ENCODE results near the gene MPZ. TPM values are rescaled to one million over a fixed set of nuclear protein-coding genes. Genes with fewer than 3 reads are reported as not detected.
"Not testable (repeated sequence)": the region's sequence is repeated elsewhere in the genome, so short reads cannot be mapped to it uniquely, and the experiment has no call there.

Gene MPZ
- total RNA-seq = 4.4 TPM
- long read RNA-seq, partial matches to known transcripts = 0 of 1 reads
- long read RNA-seq, other reads (novel, unspliced or antisense) = 1 of 1 reads

DNA sequence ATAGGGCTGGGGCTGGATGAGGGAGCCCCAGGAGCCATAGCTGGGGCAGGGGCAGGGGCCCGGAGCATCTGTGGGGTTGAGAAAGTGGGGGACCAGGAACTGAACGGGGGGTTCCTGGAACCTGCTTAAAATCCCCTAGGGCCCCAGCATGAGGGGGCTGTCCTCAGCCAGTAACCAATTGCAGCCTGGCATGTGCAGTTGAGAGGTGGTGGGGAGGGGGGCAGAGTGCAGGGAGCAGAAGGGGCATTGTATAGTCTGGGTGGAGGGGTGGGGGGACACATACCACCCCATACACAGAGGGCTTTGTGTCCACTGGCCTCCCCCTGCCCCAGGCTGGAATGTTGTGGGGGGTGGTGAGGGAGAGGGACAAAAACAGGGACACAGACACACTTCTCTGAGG is at the start of gene MPZ:
MPZ (minus strand) TSS at position 101 of the 400 bp plus-strand sequence; CDS start at position 38, 63 bp downstream.
- DNase-seq (ENCODE audit: missing footprints) = no peak
- intact Hi-C loops (cut with DNase I) = loop anchor here (5.0 kb wide), 1 partner anchor 77 kb away; no protein-coding TSS in a partner anchor
- ATAC-seq = no peak

DNA sequence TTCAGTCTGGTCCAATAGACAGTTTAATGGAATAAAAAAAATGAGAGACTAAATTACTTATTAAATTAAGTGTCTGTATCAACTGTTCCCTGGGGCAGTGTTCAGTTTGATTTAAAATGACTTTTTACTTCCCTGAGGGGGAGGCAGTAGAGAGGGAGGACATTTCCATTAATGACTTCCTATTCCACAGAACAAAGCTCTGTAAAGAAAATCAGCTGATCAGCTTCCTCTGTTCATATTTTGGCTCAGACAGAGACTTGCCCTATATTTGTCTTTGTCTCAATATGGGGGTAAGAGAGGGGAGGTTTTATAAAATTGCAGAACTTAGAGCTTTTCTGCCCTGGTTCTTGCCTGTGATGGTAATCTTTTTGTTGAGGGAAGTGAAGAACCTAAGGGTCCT is 49.5 kb upstream of the MPZ start:
- intact Hi-C loops (cut with DNase I) = no loop called here
- ATAC-seq = peak; percentile 59
- DNase-seq (ENCODE audit: missing footprints) = no peak

DNA sequence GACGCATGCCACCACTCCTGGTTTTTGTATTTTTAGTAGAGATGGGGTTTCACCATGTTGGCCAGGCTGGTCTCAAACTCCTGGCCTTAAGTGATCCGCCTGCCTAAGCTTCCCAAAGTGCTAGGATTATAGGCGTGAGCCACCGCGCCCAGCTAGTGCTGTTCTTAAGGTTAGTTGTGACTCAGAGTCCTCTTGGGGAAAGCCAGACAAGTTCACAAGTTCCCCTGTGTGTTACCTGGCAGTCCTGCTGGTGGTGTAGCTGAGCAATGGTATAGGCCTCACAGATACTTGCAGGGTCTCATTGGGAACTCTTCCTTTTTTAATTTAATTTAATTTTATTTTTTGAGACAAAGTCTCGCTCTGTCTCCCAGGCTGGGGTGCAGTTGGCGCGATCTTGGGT is 47.3 kb upstream of the MPZ start:
- DNase-seq (ENCODE audit: missing footprints) (no peak), ATAC-seq (no peak)
- intact Hi-C loops (cut with DNase I) = no loop called here

DNA sequence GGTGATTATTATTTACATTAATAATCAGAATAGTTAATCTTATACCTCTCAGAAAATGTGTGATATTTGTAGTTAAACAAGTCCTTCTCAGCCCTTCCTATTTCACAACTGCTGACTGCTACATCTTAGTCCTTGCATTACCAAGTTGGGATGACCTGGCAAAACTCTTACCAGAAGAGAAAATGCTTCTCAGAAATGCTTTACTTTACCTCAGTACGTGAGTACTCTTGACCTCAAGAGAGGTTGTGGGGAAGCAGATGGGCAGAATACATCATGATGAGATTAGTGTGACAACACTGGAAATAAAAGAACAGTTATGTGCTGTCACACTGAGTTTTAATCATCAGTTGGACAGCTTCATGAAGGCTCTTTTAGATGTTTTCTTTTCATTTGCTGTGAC is 41.7 kb upstream of the MPZ start:
- intact Hi-C loops (cut with DNase I) = no loop called here
- no peak for DNase-seq (ENCODE audit: missing footprints)
- no peak for ATAC-seq

DNA sequence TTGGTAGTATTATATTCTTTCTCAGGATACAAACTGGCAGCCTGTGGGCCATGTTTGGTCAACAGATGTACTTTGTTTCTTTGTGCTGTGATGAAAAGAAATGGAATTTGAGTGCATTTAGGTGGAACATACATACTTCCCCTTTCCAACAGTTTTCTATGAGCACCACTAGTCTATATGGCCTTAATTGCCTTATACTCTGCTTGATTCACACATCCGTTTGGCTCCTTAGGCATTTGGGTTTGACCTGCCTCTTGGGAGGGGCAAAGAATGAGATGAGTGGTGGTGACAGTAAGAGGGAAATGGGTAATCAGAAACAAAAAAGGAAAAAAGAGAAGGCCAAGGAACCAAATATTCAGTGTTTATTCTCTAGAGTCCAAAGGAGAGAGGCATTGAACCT is 40.9 kb upstream of the MPZ start:
- no peak for DNase-seq (ENCODE audit: missing footprints)
- no peak for ATAC-seq
- intact Hi-C loops (cut with DNase I) = no loop called here

DNA sequence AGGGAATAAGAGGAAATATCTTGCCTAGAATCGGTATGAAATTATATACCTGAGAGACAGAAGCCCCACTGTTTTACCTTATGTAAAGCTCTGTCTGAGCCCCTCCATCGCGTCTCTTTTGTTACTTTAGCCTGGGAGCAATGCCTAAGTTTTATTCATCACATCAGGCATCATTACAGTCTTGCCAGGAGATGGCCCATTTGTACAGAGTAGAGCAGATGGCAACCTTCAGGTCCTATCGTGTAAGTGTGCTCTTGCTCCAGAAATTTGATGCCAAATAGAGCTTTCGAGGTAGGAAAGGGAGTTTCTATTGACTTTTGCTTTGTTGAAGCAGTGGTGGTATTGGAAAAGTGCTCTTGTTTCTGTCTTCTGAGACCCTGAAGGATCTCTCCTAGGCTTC is 33.1 kb upstream of the MPZ start:
- ATAC-seq (no peak), DNase-seq (ENCODE audit: missing footprints) (no peak)
- intact Hi-C loops (cut with DNase I) = no loop called here

DNA sequence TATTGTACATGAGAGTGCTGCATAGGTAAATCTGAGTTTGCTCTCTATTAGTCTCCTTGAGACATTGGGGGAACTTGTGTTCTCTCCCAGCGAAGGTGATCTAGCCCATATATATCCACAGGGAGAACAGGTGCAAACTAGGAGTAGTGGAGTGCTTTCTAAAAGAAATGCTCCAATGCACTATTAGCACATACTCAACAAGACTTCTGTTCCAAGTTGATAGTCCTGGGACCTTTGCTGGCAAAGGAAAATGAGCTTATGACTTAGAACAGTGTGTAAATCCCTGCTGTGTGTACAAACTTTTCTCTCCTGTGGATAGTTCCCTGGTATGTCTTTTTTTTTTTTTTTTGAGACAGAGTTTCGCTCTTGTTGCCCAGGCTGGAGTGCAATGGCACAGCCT is 32.4 kb upstream of the MPZ start:
- intact Hi-C loops (cut with DNase I) = no loop called here
- DNase-seq (ENCODE audit: missing footprints) (no peak), ATAC-seq (no peak)

DNA sequence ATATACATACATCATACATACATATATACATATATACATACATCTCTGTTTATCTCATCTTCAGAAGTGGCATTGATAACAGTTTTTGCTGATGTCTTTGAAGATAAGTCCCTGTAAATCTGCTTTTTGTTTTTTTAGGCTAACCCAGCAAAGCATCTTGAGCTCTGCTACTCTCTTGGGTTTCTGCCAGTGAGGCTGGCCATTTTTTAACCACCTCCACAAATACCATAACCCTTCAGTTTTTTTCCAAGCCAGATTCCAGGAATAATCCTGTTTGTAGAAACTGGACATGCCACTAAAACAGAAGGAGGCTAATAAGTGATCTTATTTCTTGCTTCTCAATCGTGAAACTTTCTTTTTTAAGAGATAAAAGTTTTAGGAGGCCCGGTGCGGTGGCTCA is 26.0 kb upstream of the MPZ start:
- intact Hi-C loops (cut with DNase I) = no loop called here
- DNase-seq (ENCODE audit: missing footprints) = no peak
- ATAC-seq = no peak

DNA sequence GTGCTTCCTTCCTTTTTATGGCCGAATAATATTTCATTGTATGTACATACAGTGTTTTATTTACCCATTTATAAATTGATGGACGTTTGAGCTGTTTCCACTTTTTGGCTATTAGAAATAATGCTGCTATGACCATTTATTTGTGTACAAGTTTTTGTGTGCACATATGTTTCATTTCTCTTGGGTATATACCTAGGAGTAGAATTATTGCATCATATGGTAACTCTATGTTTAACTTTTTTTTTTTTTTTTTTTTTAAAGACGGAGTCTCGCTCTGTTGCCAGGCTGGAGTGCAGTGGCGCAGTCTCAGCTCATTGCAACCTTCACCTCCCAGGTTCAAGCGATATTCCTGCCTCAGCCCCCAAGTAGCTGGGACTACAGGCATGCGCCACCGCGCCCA is 23.4 kb upstream of the MPZ start:
- no peak for DNase-seq (ENCODE audit: missing footprints)
- intact Hi-C loops (cut with DNase I) = no loop called here
- no peak for ATAC-seq

DNA sequence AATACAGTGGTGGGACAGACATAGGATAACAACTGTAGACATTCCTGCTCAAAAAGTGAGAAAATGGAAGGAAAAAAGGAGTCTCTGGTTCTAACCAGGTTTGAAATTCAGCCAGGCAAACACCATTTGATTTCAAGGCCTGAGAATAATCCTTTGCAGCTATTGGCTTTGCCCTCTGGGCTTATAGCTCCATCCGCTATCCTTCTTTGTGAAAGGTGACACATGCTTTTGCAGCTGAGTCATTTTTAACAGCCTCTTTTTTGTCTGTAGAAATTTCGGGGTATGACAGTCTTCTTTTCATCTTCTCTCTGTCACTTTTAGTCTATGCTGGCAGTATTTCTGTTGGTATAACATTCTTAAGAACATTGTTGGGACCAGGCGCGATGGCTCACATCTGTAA is 20.6 kb upstream of the MPZ start:
- DNase-seq (ENCODE audit: missing footprints) = no peak
- no peak for ATAC-seq
- intact Hi-C loops (cut with DNase I) = no loop called here

DNA sequence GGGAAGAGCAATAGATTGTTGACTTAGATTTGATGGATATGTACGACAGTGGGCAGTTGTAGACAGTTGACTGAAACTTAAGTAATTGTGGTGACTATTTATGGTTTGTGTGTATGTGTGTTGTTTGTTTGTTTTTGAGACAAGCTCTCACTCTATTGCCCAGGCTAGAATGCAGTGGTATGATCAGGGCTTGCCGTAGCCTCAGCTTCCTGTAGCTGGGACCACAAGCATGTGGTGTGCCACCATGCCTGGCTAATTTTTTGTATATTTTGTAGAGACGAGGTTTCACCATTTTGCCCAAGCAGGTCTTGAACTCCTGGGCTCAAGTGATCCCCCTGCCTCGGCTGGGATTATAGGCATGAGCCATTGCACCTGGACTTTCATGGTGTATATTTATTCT is 14.3 kb upstream of the MPZ start:
- no peak for ATAC-seq
- intact Hi-C loops (cut with DNase I) = no loop called here
- DNase-seq (ENCODE audit: missing footprints) = no peak

DNA sequence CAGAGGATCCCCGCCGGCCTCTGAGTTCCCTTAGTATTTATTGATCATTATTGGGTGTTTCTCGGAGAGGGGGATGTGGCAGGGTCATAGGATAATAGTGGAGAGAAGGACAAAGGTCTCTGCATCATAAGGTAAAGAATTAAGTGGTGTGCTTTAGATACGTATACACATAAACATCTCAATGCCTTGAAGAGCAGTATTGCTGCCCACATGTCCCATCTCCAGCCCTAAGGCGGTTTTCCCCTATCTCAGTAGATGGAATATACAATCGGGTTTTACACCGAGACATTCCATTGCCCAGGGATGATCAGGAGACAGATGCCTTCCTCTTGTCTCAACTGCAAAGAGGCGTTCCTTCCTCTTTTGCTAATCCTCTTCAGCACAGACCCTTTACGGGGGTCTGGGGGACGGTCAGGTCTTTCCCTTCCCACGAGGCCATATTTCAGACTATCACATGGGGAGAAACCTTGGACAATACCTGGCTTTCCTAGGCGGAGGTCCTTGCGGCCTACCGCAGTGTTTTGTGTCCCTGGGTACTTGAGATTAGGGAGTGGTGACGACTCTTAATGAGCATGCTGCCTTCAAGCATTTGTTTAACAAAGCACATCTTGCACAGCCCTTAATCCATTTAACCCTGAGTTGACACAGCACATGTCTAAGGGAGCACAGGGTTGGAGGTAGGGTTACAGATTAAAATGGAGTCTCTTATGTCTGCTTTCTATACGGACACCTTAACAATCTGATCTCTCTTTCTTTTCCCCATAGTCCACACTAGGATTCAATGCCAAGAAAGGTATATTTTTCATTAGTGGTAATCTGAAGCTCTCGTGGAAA is 6.3 kb upstream of the MPZ start:
- not testable (repeated sequence) for DNase-seq (ENCODE audit: missing footprints); ATAC-seq
- intact Hi-C loops (cut with DNase I) = loop anchor here (2.0 kb wide), 1 partner anchor 89 kb away; the partner anchor contains the start of gene TOMM40L

DNA sequence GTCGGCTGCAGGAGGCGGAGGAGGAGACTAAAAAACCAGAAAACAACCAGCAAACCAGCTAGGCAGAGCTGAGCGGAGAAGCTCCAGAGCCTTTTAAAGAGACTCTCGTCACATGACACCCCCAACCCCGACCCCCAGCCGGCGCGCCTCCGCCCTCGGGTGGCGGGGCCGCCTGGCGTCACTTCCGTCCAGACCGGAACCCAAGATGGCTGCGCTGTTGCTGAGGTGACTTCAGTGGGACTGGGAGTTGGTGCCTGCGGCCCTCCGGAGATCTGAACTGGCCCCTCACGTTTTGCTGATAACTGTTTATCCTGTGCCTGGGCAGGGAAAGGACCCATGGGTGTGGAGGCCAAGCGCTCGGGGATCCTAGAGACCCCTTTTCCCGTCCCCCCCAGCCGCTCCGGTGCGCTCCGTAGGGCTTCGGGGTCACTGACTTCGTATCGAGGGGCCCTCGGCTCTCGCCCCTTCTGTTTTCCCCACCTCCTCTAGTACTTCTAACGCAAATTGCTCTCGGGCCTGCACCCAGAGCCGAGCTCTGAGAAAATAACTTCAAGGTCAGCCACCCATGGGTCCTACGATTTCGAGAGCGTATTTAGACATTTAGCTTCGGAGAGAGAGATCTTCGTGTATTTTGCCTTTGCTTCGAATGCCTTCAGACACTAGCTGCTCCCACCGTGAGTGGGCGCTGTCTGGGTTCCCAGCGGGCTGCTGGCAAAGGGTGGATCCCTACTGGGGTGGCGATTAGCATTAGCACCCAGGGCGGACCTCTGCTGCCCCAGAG is 4.6 kb upstream of the MPZ start, which contains the start of gene SDHC:
SDHC (plus strand) TSS at position 181 of the 781 bp plus-strand sequence; CDS start at position 206, 25 bp downstream.
- DNase-seq (ENCODE audit: missing footprints) (peak; percentile 95), ATAC-seq (peak; percentile 99)
- intact Hi-C loops (cut with DNase I) = loop anchor here (2.0 to 5.0 kb wide), 2 partner anchors 73 to 88 kb away; partner anchors contain the start of gene TOMM40L

DNA sequence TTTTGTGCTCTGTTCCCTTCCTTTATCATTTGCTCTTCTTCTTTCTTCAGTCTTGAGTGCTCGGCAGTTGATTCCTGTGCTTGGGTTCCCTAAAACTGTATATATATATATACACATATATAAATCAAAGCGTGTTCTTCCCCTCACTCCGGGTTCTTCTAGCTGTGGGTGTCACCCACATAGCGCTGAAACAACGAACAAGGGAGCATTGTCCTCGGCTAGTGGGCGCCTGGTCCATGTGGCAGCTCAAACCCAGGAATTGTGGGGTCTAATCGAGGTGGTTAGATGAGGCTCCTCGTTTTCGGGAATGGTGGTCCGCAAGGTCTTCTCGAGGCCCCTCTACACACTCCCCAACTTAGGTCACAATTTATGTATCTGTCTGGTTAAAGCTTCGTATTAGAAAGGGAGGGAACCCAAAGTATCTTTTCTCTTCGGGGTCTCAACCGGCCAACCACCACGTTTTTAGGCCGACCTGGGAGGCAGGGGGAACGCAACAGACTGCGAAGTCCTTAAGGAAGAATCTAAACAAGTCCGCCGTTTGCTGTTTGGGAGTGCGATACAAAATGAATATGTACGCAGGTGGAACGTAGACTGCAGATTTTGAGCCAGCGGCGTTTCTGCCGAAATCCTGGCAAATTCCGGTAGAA is 3.9 kb upstream of the MPZ start:
- no peak for DNase-seq (ENCODE audit: missing footprints)
- intact Hi-C loops (cut with DNase I) = loop anchor here (2.0 to 5.0 kb wide), 2 partner anchors 74 to 87 kb away; partner anchors contain the start of gene TOMM40L
- ATAC-seq = peak; percentile 29

DNA sequence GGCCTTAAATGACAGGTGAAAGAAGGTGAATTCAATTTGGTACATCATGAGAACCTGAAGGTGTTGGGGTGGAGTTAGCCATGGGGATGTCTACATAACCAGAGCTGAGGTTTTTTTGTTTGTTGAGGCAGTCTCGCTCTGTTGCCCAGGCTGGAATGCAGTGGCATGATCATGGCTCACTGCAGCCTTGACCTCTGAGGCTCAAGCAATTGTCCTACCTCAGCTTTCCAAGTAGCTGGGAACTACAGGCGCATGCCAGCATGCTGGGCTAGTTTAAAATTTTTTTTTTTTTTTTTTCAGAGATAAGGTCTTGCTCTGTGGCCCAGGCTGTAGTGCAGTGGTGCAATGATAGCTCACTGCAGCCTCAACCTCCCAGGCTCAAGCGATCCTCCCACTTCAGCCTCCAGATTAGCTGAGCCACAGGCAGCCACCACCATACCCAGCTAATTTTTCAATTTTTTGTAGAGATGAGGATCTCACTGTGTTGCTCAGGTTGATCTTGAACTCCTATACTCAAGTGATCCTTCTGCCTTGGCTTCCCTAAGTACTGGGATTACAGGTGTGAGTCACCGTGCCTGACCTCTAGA is 1.9 kb upstream of the MPZ start:
- ATAC-seq = no peak
- no peak for DNase-seq (ENCODE audit: missing footprints)
- intact Hi-C loops (cut with DNase I) = loop anchor here (5.0 kb wide), 1 partner anchor 76 kb away; no protein-coding TSS in a partner anchor

DNA sequence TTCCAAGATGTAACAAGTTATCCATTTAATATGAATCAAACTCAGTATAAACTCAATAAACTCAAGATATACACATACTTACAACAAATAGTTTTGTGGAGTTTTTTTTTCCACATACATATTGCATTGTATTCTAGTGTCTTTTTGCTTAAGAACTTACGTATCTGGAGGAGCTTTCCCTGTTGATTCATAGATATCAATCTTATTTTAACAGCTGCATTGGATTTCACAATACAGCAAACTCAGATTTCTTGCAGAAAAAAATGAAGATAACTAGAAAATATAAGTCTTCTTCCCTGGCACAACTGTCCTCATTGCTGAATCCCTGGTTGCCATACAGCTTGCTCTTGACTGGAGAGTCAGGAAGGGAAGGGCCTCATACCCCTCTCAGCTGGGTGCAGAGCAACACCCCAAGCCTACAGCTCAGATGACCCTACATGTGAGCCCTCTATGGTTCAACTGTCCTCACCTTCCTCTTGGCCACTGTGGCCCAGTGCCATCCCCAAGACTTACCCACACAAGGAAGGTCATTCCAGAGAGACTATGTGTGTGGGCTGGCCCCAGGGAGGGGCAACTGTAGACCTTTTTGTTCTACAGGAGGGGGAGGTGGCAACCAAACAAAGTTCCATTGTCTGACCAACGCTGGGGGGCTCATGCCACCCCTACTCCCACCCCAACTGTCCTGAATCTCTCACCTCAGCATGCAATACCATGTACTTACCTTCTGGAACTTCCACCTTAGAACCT is 1.7 kb downstream of the MPZ start:
- ATAC-seq (no peak), DNase-seq (ENCODE audit: missing footprints) (no peak)
- intact Hi-C loops (cut with DNase I) = no loop called here

DNA sequence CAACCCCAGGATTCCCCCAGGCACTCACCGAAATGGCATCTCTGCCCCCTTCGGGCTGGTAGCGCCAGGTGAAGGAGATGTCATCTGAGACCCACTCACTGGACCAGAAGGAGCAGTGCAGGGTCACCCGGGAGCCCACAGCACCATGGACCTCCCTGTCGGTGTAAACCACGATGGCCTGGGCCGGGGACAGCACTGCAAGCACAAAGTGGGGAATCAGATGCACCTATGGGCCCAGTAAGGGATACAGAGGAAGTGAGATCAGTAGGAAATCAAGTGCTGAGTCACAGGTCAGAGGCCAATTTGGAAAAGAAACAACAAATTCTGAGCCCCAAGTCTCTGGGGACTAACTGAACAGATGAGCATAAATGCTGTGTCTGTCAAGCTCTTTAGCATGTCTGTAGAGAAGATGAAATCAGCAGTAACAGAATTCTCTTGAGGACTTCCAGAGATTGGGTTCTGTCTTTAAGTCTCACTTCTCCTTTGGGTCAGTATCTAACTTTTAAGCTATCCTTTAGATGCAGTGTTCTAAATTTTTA is 2.5 kb downstream of the MPZ start:
- ATAC-seq (peak; percentile 29), DNase-seq (ENCODE audit: missing footprints) (no peak)
- intact Hi-C loops (cut with DNase I) = no loop called here

All from Right ventricle myocardium inferior (tissue), 1 donor.